ENCODE results near the gene PRICKLE4.

DNA sequence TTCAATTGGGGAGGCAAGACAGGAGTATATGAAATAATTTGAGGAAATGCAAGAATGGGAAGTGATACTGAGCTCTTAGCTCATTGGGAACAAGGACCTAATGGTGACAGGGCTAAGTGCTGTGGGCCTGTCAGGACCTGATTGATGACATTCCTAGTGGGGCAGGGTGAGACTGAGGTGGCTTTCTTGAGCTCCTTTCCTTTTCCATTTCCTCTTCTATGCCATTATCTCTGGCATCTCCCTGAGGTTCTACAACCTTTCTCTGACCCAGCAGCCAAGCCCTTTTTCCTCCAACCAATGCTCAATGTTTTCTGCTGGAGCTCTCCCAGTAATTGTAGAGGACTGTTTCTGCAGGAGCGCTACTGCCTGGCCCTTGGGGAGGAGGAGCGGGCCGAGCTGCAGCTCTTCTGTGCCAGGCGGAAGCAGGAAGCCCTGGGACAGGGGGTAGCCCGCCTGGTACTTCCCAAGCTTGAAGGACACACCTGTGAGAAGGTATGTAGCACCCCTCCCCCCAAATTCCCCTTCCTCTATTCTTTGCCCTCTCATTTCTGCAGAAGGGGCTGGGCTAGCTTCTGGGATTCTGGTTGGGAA, 4.1 kb downstream of the PRICKLE4 start:
- TF ChIP-seq CTCF (IDR thresholded peaks at IDR 0.05), result no peak
- TF ChIP-seq EP300 (IDR thresholded peaks at IDR 0.05), result no peak

Data from tibial nerve (tissue), 4 donors.